Glutamatergic neuron (in vitro differentiated cells): ENCODE data around the gene AMOTL1. TPM values are rescaled to one million over a fixed set of nuclear protein-coding genes. Genes with fewer than 3 reads are reported as not detected.

ENCODE experiments used
- DNase-seq: peaks from one replicate; pipeline ENCODE4 v3.0.0; 2022
- H3K27ac Mint-ChIP-seq: one replicate; pipeline ENCODE4 v1.8.0; 2020; ENCODE audit warnings: mild to moderate bottlenecking, mixed read lengths, inconsistent platforms; ENCODE audit not compliant: unreplicated experiment
- H3K27me3 Mint-ChIP-seq: one replicate; pipeline ENCODE4 v1.8.0; 2020; ENCODE audit warnings: mild to moderate bottlenecking, moderate library complexity, mixed read lengths, inconsistent platforms; ENCODE audit not compliant: unreplicated experiment
- H3K36me3 Mint-ChIP-seq: one replicate; pipeline ENCODE4 v1.8.0; 2020; ENCODE audit warnings: mild to moderate bottlenecking, mixed read lengths, inconsistent platforms; ENCODE audit not compliant: unreplicated experiment
- H3K4me1 Mint-ChIP-seq: one replicate; pipeline ENCODE4 v1.8.0; 2020; ENCODE audit warnings: mild to moderate bottlenecking, low read depth, mixed read lengths, inconsistent platforms; ENCODE audit not compliant: unreplicated experiment
- H3K4me3 Mint-ChIP-seq: one replicate; pipeline ENCODE4 v1.8.0; 2020; ENCODE audit warnings: mild to moderate bottlenecking, mixed read lengths, inconsistent platforms; ENCODE audit not compliant: unreplicated experiment
- H3K9me3 Mint-ChIP-seq: one replicate; pipeline ENCODE4 v1.8.0; 2020; ENCODE audit warnings: mild to moderate bottlenecking, moderate library complexity, mixed read lengths, inconsistent platforms; ENCODE audit not compliant: unreplicated experiment
- CTCF ChIP-seq: fragments of 200-600 bp; sonication (generic); IDR thresholded peaks from one replicate; pipeline ENCODE4 v1.5.0; 2021; ENCODE audit not compliant: partially characterized antibody, unreplicated experiment
- total RNA-seq: library from RNA; stranded (reverse); fragmentation: NEBNext Ultra II Directional; extraction: Animal tissue kit (Norgen Biotek cat#: 25700); gene quantifications from one replicate; pipeline ENCODE4 v1.2.1, GENCODE V29; 2021; ENCODE audit not compliant: unreplicated experiment

The AMOTL1 gene
- total RNA-seq, 1 donor from 2014 or later, result 27.6 TPM

- Mint-ChIP-seq H3K27ac (no peak overlapping the region), H3K36me3 (no peaks in the 10 kb centered on the region), H3K27me3 (no peaks in the 10 kb centered on the region), H3K4me3 (no peak overlapping the region), H3K4me1 (peaks cover 14% of the 10 kb centered on the region), H3K9me3 (no peaks in the 10 kb centered on the region)
- no peak for DNase-seq
- no peak for TF ChIP-seq CTCF
Measured at GRCh38 chr11:94880216-94880615, 112.1 kb downstream of the AMOTL1 start.

- no peak overlapping the region for H3K27ac Mint-ChIP-seq
- H3K36me3 Mint-ChIP-seq, result peaks cover under 1% of the 10 kb centered on the region
- H3K27me3 Mint-ChIP-seq, result no peaks in the 10 kb centered on the region
- no peak for DNase-seq
- no peak overlapping the region for H3K4me3 Mint-ChIP-seq
- TF ChIP-seq CTCF, result no peak
- H3K4me1 Mint-ChIP-seq, result peaks cover 6% of the 10 kb centered on the region
- H3K9me3 Mint-ChIP-seq, result peaks cover 3% of the 10 kb centered on the region
Measured at GRCh38 chr11:94882931-94883330, 114.8 kb downstream of the AMOTL1 start.

GRCh38 chr11:94883878-94884277 is 115.7 kb downstream of the AMOTL1 start:
- H3K9me3 Mint-ChIP-seq, result peaks cover 3% of the 10 kb centered on the region
- H3K4me1 Mint-ChIP-seq, result peaks cover 6% of the 10 kb centered on the region
- no peak overlapping the region for H3K27ac Mint-ChIP-seq
- H3K4me3 Mint-ChIP-seq, result no peak overlapping the region
- H3K27me3 Mint-ChIP-seq, result no peaks in the 10 kb centered on the region
- no peak for TF ChIP-seq CTCF
- peaks cover 5% of the 10 kb centered on the region for H3K36me3 Mint-ChIP-seq
- DNase-seq, result no peak

- Mint-ChIP-seq H3K36me3 (peaks cover 5% of the 10 kb centered on the region), H3K27me3 (no peaks in the 10 kb centered on the region), H3K9me3 (peaks cover 3% of the 10 kb centered on the region), H3K4me1 (peaks cover 6% of the 10 kb centered on the region), H3K27ac (no peak overlapping the region), H3K4me3 (no peak overlapping the region)
- no peak for TF ChIP-seq CTCF
- DNase-seq, result no peak
Measured at GRCh38 chr11:94884376-94884775, 116.2 kb downstream of the AMOTL1 start.

GRCh38 chr11:94885133-94885532 is 117.0 kb downstream of the AMOTL1 start:
- H3K4me3 Mint-ChIP-seq, result no peak overlapping the region
- peaks cover 6% of the 10 kb centered on the region for H3K4me1 Mint-ChIP-seq
- H3K36me3 Mint-ChIP-seq, result peaks cover 5% of the 10 kb centered on the region
- H3K27me3 Mint-ChIP-seq, result peaks cover 1% of the 10 kb centered on the region
- TF ChIP-seq CTCF, result no peak
- DNase-seq, result no peak
- peaks cover 5% of the 10 kb centered on the region for H3K9me3 Mint-ChIP-seq
- H3K27ac Mint-ChIP-seq, result no peak overlapping the region
